Small intestine (tissue), 7 donors: ENCODE measurements around the gene RTP5. TPM values are rescaled to one million over a fixed set of nuclear protein-coding genes. Genes with fewer than 3 reads are reported as not detected.

Source experiments
- DNase-seq, 2 donors: peaks; one replicate each; pipeline versions ENCODE4 v3.0.0 to v3.0.0-alpha.2; 2013
- FAIRE-seq: peaks from 2 replicates; lab custom pipeline; 2012; peaks lifted over from hg19 to GRCh38; lab: Jason Lieb, UNC
- H3K27ac ChIP-seq, 3 donors: one replicate each; pipeline ENCODE4 v1.5.1; 2013; ENCODE audit warnings: low read length in 2 of 3, mild to moderate bottlenecking in 2 of 3, control low read depth in 1 of 3, inconsistent platforms in 1 of 3, low read depth in 1 of 3, moderate library complexity in 1 of 3
- H3K27me3 ChIP-seq, 3 donors: one replicate each; pipeline ENCODE4 v1.6.1; 2013; ENCODE audit warnings: low read length in 3 of 3, inconsistent platforms in 1 of 3; ENCODE audit not compliant: control insufficient read depth in 3 of 3, insufficient read depth in 3 of 3
- H3K36me3 ChIP-seq, 3 donors: one replicate each; pipeline ENCODE4 v1.6.1; 2013; ENCODE audit warnings: low read length in 3 of 3, inconsistent platforms in 1 of 3, low read depth in 1 of 3, mild to moderate bottlenecking in 1 of 3, moderate library complexity in 1 of 3; ENCODE audit not compliant: control insufficient read depth in 3 of 3, insufficient read depth in 2 of 3
- H3K4me1 ChIP-seq, 3 donors: one replicate each; pipeline ENCODE4 v1.6.1; 2013; ENCODE audit warnings: low read length in 2 of 3, inconsistent platforms in 1 of 3, low read depth in 1 of 3, mild to moderate bottlenecking in 1 of 3, moderate library complexity in 1 of 3; ENCODE audit not compliant: control insufficient read depth in 3 of 3, insufficient read depth in 2 of 3
- H3K4me3 ChIP-seq, 3 donors: one replicate each; pipeline ENCODE4 v1.5.1; 2013; ENCODE audit warnings: low read length in 3 of 3, control low read depth in 1 of 3, inconsistent platforms in 1 of 3, low read depth in 1 of 3, mild to moderate bottlenecking in 1 of 3, moderate library complexity in 1 of 3
- H3K9me3 ChIP-seq, 2 donors: one replicate each; pipeline ENCODE4 v1.6.1; 2013; ENCODE audit warnings: low read depth in 1 of 2, low read length in 1 of 2; ENCODE audit not compliant: control insufficient read depth in 2 of 2, insufficient read depth in 1 of 2
- WGBS, 3 donors: extraction: QIAGEN DNeasy Blood & Tissue Kit; methylation state at CpG; one replicate each; pipeline ENCODE4 v1.1.7; 2013; 5-methylcytosine and 5-hydroxymethylcytosine counted together
- polyA plus RNA-seq, 4 donors: library from polyadenylated mRNA; stranded (reverse) in 3 of 4; unstranded in 1 of 4; fragments of 200-250 nt in 3 of 4; fragments of 120-200 nt in 1 of 4; gene quantifications; one replicate each; pipeline versions ENCODE4 v1.2.1 to v1.2.3, GENCODE V29; 2013
- donor health status: healthy with polysubstance abuse.
- donor health status: control.
- donor health status: control.
- donor health status: Bipolar disorder and iron deficiency.
- donor health status: healthy.

Gene RTP5
- polyA plus RNA-seq, 4 donors = 0.04 TPM; not detected in 3

GRCh38 chr2:241897231-241897916, 27.8 kb downstream of the RTP5 start:
- DNase-seq (no peak), FAIRE-seq (no peak)
- Histone ChIP-seq H3K27ac (no peak overlapping the region), H3K27me3 (no peaks in the 10 kb centered on the region), H3K9me3 (no peaks in the 10 kb centered on the region), H3K4me1 (no peaks in the 10 kb centered on the region), H3K4me3 (no peak overlapping the region), H3K36me3 (no peaks in the 10 kb centered on the region)
- WGBS, 3 donors = 63 to 88% (median 85%) methylated on average over 17 of the region's 17 CpGs

- no peaks in the 10 kb centered on the region for H3K36me3 ChIP-seq
- no peaks in the 10 kb centered on the region for H3K4me1 ChIP-seq
- DNase-seq = no peak
- no peak overlapping the region for H3K4me3 ChIP-seq
- WGBS, 3 donors = 84 to 89% (median 85%) methylated on average over 25 to 30 of the region's 30 CpGs
- H3K9me3 ChIP-seq = no peaks in the 10 kb centered on the region
- H3K27ac ChIP-seq = no peak overlapping the region
- no peaks in the 10 kb centered on the region for H3K27me3 ChIP-seq
- no peak for FAIRE-seq
Observed at GRCh38 chr2:241898463-241899270, 29.1 kb downstream of the RTP5 start.

GRCh38 chr2:241900251-241901017, 30.9 kb downstream of the RTP5 start:
- no peaks in the 10 kb centered on the region for H3K36me3 ChIP-seq
- FAIRE-seq (no peak), DNase-seq (no peak)
- no peaks in the 10 kb centered on the region for H3K4me1 ChIP-seq
- H3K27ac ChIP-seq = no peak overlapping the region
- H3K4me3 ChIP-seq = no peak overlapping the region
- 81 to 89% (median 85%) methylated on average over 32 of the region's 32 CpGs for WGBS, 3 donors
- H3K9me3 ChIP-seq = no peaks in the 10 kb centered on the region
- no peaks in the 10 kb centered on the region for H3K27me3 ChIP-seq

GRCh38 chr2:241901018-241901380, 31.5 kb downstream of the RTP5 start:
- no peak for DNase-seq

GRCh38 chr2:241901500-241902351, 32.2 kb downstream of the RTP5 start:
- H3K4me1 ChIP-seq = no peaks in the 10 kb centered on the region
- H3K4me3 ChIP-seq = peak overlapping the region in 1 of 3 donors; percentile 19
- no peak overlapping the region for H3K27ac ChIP-seq
- no peaks in the 10 kb centered on the region for H3K36me3 ChIP-seq
- H3K27me3 ChIP-seq = no peaks in the 10 kb centered on the region
- FAIRE-seq = no peak
- no peaks in the 10 kb centered on the region for H3K9me3 ChIP-seq
- DNase-seq = peak in 1 of 2 donors; percentile 42
- WGBS, 3 donors = 62 to 73% (median 66%) methylated on average over 52 to 54 of the region's 54 CpGs

More at GRCh38 chr2:241901018-241901380, 31.5 kb downstream of the RTP5 start:
- no peak overlapping the region for H3K27ac ChIP-seq
- no peaks in the 10 kb centered on the region for H3K4me1 ChIP-seq
- H3K27me3 ChIP-seq = no peaks in the 10 kb centered on the region
- H3K9me3 ChIP-seq = no peaks in the 10 kb centered on the region
- no peak overlapping the region for H3K4me3 ChIP-seq
- no peak for FAIRE-seq
- 82 to 89% (median 89%) methylated on average over 19 to 21 of the region's 21 CpGs for WGBS, 3 donors
- H3K36me3 ChIP-seq = no peaks in the 10 kb centered on the region

- Histone ChIP-seq H3K36me3 (no peaks in the 10 kb centered on the region), H3K4me3 (no peak overlapping the region), H3K4me1 (no peaks in the 10 kb centered on the region), H3K27ac (no peak overlapping the region), H3K27me3 (no peaks in the 10 kb centered on the region), H3K9me3 (no peaks in the 10 kb centered on the region)
- 64 to 80% (median 80%) methylated on average over 35 to 48 of the region's 48 CpGs for WGBS, 3 donors
- DNase-seq (no peak), FAIRE-seq (no peak)
Observed at GRCh38 chr2:241902357-241902991, 32.9 kb downstream of the RTP5 start.

- Histone ChIP-seq H3K4me1 (no peaks in the 10 kb centered on the region), H3K27me3 (no peaks in the 10 kb centered on the region), H3K27ac (no peak overlapping the region), H3K36me3 (no peaks in the 10 kb centered on the region), H3K4me3 (no peak overlapping the region), H3K9me3 (no peaks in the 10 kb centered on the region)
- 90 to 94% (median 93%) methylated on average over 38 to 40 of the region's 40 CpGs for WGBS, 3 donors
- DNase-seq = no peak
- no peak for FAIRE-seq
Observed at GRCh38 chr2:241903121-241904010, 33.8 kb downstream of the RTP5 start.
